GM21619 (cell line): ENCODE results near the gene TDRD7.
"Not testable (repeated sequence)": the region's sequence is repeated elsewhere in the genome, so short reads cannot be mapped to it uniquely, and the experiment has no call there.

Experiments
- ATAC-seq: cut with Tn5 transposase; IDR thresholded peaks from one replicate; pipeline ENCODE4 v1.9.1; 2021; ENCODE audit not compliant: unreplicated experiment

TDRD7 gene

GRCh38 chr9:97473717-97474116 is 61.8 kb downstream of the TDRD7 start:
- ATAC-seq, result no peak

DNA sequence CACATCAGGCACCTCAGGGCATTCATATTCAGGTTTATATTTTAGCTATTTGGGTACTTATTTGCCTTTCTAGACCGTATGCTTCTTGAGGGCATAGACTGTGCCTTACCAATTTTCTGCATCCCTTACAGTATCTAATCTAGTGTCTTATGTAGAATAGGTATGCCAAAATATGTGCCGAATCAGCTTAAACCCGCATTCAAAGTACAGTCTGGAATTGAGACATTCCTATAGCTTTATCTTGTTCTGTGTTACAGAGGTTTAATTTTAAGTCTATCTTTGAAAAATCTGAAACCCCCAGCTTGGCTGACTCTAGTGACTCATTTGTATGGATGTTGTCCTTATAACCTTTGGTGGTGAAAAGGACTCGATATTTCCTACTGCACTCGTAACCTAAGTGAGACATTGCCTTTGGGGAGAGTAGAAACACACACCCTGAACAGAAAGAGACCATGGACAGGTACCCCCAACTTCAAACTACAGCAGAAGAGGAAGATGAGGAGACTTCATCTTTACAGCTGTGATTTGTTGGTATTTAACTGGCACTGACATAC is 62.6 kb downstream of the TDRD7 start:
- no peak for ATAC-seq

DNA sequence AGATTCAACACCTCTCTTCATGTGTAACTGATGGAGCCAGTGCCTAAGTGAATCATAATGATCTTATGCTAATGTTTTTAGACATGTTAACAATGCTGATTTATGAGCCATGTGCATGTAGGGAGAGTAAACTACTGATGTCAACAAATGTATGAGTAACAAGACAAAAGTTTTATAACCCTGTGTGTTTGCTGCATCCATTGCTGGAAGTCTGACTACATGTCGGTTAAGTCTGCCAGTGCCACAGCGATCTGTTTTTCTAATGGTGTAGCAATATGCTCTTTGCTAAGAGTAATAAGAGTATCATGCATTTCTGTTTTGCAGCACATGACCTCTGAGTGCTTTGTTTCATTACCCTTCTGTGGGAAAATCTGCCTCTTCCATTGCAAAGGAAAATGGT is 63.2 kb downstream of the TDRD7 start:
- ATAC-seq, result no peak

GRCh38 chr9:97478301-97478981 is 66.5 kb downstream of the TDRD7 start:
- ATAC-seq, result no peak

GRCh38 chr9:97479496-97480159 is 67.7 kb downstream of the TDRD7 start:
- no peak for ATAC-seq

- no peak for ATAC-seq
These were observed 68.3 kb downstream of the TDRD7 start for GRCh38 chr9:97480174-97480573.

GRCh38 chr9:97480749-97481148 is 68.9 kb downstream of the TDRD7 start:
- no peak for ATAC-seq

- ATAC-seq, result no peak
These were observed 72.2 kb downstream of the TDRD7 start for GRCh38 chr9:97484134-97484533.

DNA sequence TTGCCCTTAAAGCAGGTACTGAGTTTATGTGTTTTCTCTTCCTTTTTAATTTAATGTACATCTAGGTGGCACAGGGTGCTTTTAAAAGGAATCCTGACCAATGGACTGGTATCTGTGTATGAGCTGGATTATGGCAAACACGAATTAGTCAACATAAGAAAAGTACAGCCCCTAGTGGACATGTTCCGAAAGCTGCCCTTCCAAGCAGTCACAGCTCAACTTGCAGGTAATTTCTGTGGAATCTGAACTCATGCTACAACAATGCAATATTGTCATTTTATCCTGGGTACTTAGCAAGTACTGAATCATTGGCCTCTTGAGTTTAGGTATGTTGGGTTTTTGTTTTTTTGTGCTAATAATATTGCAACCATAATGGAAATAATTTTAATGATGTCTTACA is 75.2 kb downstream of the TDRD7 start:
- ATAC-seq, result no peak

DNA sequence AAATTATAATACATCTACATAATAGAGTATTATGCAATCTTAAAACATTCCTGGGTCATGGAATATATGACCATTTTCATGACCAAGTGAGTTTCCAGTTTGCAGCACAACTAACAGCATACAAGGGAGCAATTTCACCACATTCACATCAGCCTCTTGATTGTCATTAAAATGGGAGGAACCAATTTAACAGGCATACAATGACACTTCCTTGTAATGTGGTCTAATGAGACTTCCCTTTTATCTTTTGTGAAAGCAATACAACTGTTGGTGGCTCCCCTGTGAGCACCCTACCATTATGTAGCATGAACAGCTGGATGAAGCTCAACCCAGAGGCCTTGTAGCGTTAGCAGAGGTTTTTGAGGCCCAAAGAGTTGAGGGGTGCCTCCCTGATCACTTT is 76.0 kb downstream of the TDRD7 start:
- no peak for ATAC-seq

DNA sequence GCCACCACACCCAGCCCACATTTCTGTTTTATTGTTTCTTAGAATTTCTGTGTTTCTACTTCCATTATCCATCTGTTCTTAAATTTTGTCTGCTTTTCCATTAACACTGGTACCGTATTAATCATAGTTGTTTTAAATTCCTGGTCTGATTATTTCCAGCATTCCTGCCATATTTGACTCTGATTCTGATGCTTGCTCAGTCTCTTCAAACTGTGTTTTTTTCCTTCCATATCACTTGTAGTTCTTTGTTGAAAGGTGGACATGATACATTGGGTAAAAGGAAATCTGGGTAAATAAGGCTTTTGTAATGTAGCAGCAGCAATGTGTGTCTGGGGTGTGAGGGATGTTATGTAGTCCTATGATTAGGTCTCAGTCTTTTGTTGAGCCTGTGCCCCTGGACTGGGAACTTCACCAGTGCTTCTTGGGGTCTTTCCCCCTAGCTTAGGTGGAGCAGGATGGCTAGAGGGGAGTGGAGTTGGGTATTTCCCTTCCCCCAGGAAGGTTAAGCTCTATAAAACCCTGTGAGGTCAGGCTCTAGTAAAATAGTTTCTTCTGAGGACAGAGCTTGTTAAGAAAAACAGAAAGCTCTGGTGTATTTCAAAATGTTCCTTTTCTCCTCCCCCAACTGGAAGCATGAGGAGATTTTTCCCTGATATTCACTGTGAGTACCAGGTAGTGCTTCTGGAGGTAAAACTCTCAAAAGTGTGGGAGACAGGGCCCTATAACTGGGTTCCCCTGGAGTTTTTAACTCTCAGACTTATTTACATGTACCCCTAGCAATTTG is 79.5 kb downstream of the TDRD7 start:
- no peak for ATAC-seq

GRCh38 chr9:97497558-97498375 is 85.9 kb downstream of the TDRD7 start:
- not testable (repeated sequence) for ATAC-seq

- not testable (repeated sequence) for ATAC-seq
These were observed 87.0 kb downstream of the TDRD7 start for GRCh38 chr9:97498846-97499245.

- no peak for ATAC-seq
These were observed 88.4 kb downstream of the TDRD7 start for GRCh38 chr9:97500263-97500662.

- no peak for ATAC-seq
These were observed 88.9 kb downstream of the TDRD7 start for GRCh38 chr9:97500765-97501176.

DNA sequence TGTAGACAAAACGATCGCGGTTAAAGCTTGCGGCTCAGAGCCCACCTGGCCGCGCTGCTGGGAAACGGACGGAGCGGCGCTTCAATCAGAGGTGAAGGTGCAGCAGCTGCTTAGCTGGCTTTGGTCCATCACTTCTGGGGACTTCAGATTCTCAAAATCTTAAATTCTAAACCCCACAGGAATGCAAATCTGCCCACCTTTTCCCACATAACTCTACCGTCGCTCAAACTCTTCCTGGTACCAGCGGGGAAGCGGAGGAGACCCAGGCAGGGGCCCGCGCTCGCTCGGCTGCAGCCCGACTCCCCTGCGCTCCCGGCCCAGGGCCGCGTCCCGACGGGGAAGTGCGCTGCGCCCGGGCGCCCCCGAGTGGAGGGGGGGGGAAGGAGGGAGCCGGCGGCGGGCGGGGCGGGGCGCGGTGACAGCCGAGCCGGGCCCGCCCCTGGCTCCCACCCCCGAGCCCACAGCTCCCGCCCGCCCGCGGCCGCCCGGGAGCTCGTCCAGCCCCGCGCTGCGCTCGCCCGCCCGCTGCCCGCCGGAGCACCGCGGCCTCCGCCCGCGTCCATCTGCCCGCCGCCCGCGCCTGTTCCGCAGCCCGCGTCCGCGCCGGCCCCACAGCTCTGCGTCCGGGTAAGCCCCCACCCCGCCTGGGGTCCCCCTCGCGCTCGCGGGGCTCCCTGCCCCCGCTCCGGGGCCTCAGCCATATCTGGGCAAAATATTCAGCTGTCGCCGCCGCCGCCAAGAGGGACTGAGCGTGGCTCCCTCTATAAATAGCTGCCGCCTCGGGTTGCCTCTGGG is 89.5 kb downstream of the TDRD7 start, which contains the start of gene TMOD1:
Gene TMOD1 (plus strand): TSS at position 490 of the 795 bp plus-strand sequence. CDS start 22,523 bp downstream, outside the sequence.
- peak; percentile 61 for ATAC-seq

DNA sequence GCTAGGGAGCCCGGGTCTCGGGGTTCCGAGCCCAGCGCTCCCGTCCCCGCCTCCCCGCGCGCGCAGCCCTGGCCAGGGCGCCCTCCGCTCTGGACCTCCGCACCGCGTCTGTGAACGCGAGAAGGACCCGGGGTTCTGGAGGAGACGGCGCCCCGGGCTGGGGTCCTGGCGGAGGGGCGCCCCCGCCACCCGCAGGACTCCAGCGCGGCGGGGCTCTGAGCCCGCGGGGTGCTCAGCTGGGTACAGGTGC is 90.0 kb downstream of the TDRD7 start:
- ATAC-seq, result peak; percentile 31

GRCh38 chr9:97502222-97502983 is 90.5 kb downstream of the TDRD7 start:
- ATAC-seq, result no peak
